ACHN (cell line): ENCODE results near the gene CNPPD1.

Source experiments
- DNase-seq: peaks from one replicate; pipeline ENCODE4 v3.0.0-alpha.2; 2015
- in situ Hi-C: cut with HindIII; loops from 2 replicates; pipeline ENCODE4 v1.10.0; 2017; ENCODE audit warnings: low sequenced_read_pairs, low pct_ligation_motif_present, low pct_unique_long_range_greater_than_20kb

CNPPD1 gene

DNA sequence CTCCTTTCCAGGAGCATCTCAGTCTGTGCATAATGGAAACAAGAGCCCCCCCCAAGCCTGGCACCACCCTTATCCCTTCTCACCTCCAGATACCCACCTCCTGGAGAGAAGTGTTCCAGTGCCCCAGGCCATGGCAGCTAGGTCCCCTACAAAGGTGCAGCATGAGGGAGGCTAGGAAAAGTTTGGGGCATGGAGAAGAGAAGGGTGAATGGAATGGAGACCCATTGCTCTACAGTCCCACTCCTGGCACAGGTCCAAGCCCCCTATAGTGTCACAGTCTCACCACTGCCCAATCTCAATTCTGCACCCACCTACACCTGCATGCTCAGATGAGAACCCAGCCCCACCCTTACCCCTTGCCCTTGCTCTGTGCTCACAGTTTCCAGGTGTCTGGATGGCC, 7.8 kb downstream of the CNPPD1 start:
- in situ Hi-C loops: no loop called here
- no peak for DNase-seq

GRCh38 chr2:219168526-219168925, 8.2 kb downstream of the CNPPD1 start:
- in situ Hi-C loops: no loop called here
- DNase-seq: no peak

GRCh38 chr2:219167997-219168396, 8.7 kb downstream of the CNPPD1 start:
- no peak for DNase-seq
- in situ Hi-C loops: no loop called here

- in situ Hi-C loops: no loop called here
- no peak for DNase-seq
These were observed 11.4 kb downstream of the CNPPD1 start for GRCh38 chr2:219165058-219165911.

GRCh38 chr2:219163156-219163555, 13.6 kb downstream of the CNPPD1 start:
- in situ Hi-C loops: no loop called here
- DNase-seq: no peak

- in situ Hi-C loops: no loop called here
- no peak for DNase-seq
These were observed 15.6 kb downstream of the CNPPD1 start for GRCh38 chr2:219161097-219161496.

DNA sequence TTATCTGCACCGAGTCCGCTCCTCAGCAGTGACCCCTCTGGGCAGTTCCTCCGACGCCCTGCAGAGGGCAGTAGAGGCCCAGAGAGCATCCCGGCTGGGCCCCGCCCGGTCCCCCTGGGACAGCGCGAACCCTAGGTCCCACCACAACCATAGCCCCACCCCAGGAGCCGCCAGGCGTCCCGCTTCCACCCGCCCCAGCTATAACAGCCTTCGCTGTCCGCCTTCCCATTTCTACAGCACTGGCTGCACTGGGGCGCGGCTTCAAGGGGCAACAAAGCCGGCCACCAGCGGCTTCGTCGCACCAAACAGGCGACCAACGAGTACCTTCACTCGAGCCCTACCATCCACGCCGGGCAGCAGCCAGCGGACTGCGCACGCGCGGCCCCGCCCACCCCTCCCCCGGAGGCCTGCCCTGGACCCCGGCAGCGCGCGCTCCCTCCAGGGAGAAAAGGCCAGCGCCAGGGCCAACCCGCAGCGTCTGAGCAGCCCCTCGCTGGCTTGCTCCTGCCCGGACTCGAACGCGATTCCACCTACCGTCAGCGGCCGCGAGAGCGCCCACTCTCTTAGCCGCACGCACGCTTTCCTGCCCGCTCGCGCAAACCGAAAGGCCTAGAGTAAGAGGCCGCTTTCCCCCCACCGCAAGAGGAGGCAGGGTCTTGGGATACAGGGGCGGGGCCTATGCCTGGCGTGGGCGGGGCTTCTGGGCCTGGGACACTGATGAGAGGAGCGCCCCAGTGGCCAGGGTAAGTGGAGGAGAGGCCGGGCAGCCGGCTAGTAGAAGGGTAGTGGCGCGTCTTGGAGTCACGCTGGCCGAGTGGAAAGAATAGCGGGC, 16.3 kb downstream of the CNPPD1 start, which contains the start of gene NHEJ1:
NHEJ1 (minus strand) TSS at position 630 of the 832 bp plus-strand sequence. CDS start 2,453 bp downstream, outside the sequence.
- DNase-seq: peak; percentile 95
- in situ Hi-C loops: no loop called here

- in situ Hi-C loops: no loop called here
- DNase-seq: peak; percentile 6
These were observed 16.9 kb downstream of the CNPPD1 start for GRCh38 chr2:219159771-219160185.

DNA sequence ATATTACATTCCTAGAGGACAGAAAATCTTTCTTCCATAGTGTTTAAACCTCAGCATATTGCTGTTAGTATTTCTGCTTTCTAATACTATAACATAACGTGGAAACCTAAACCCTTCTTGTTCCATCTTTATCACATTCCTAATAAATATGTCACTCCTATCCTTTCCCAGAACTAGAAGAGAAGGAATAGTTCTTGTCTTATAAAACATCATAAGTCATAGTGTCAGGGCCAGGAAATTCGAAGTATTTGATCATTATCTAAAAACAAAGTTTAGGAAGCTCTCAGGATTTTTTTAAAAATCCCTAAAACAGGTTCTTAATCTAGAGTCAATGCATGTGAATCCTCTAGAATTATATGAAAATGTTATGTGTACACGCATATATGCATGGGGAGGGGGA, 18.1 kb downstream of the CNPPD1 start:
- in situ Hi-C loops: no loop called here
- DNase-seq: no peak

- in situ Hi-C loops: no loop called here
- no peak for DNase-seq
These were observed 18.7 kb downstream of the CNPPD1 start for GRCh38 chr2:219158025-219158424.

- no peak for DNase-seq
- in situ Hi-C loops: no loop called here
These were observed 19.3 kb downstream of the CNPPD1 start for GRCh38 chr2:219157396-219157795.

DNA sequence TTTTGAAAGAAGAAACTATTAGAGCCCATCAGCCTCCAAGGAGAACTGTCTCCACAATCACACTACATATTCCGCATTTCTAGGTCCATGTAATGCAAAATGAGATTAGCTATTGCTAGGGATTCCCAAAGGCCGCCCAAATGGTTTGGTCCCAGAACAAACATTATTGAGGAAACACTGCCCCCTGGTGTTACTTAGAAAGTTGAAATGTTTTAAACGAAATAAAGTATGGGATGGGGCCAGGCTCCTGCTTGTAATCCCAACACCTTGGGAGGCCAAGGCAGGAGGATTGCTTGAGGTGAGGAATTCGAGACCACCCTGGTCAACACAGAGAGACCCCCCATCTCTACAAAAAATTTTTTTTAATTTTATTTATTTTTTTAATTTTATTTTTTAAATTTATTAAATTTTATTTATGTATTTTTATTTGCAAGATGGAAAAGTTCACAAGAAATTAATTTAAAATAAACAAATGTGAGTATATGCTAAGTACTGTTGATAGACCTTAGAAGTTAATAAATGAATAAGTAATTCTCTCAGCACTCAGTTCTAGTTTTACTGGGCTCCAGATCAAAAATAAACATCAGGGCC, 21.6 kb downstream of the CNPPD1 start:
- DNase-seq: peak; percentile 85
- in situ Hi-C loops: no loop called here

DNA sequence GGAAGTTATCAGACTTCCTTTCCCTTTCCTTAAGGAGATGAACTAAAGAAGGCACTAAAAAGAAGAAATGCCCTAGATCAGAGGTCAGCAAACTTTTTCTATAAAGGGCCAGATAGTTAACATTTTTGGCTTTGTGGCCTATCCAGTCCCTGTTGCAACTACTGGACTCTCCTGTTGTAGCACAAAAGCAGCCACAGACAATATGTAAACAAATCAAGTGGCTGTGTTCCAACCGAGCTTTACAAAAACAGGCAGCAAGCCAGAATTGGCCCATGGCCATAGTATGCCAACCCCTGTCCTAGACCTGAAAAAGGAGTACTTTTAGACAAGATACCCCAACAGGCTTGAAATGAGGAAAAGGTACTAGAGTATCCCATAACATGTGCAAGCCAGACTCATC, 27.1 kb downstream of the CNPPD1 start:
- in situ Hi-C loops: no loop called here
- no peak for DNase-seq

DNA sequence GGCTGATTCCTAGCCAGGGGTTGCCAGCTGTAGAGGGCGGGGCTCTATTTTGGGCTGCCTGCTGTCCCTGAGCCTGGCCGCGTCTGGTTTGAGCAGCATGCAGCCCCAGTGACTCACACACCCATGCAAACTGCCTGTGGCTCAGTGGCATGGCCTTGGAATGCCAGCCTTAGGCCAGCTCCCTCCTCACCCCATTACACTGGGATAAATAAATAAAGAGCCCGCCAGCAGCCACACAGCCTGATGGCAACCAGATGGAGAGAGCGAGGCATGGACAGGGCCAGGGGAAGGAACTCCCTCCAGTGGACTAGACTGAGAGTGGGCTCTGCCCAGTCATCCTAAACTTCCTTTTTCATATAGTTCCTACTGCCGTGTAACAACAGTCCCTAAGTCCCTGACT, 34.4 kb downstream of the CNPPD1 start:
- peak; percentile 92 for DNase-seq

DNA sequence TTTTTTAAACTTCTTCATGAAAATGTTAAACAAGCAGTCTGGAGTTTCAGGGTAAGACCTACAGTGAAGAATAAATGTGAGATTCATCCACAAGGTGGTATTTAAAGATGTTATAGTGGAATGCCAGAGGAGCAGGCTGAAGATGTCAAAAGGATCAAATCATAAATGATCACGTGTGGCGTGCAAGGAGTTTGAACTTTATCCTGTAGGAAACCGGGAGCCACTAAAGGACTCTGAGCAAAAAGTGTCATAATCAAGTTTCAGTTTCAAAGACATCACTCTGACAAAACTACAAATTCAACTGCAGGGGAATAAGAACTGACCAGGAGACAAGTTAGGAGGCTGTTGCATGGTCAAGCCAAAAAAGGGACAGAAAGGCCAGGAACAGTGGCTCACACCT, 36.0 kb downstream of the CNPPD1 start:
- in situ Hi-C loops: no loop called here
- no peak for DNase-seq

More for the DNA sequence above, 34.4 kb downstream of the CNPPD1 start:
- in situ Hi-C loops: no loop called here

DNA sequence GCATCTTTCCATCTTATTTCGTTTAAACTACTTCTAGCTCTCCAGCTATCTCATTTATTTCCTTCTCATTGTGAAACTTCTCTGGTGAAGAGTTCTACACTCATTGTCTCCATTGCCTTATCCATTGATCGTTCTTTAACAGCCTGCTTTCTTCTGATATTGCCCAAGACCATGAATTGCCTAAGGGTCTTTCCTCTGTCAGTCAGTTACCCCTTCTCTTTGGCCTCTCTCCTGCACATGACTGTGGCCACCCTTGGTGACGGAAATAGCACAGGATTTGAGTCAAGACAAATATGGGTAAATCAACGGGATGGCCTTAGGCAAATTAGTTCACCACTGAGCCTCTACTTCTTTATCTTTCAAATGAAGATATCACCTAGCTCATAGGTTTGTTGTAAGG, 42.7 kb downstream of the CNPPD1 start:
- in situ Hi-C loops: no loop called here
- DNase-seq: no peak

DNA sequence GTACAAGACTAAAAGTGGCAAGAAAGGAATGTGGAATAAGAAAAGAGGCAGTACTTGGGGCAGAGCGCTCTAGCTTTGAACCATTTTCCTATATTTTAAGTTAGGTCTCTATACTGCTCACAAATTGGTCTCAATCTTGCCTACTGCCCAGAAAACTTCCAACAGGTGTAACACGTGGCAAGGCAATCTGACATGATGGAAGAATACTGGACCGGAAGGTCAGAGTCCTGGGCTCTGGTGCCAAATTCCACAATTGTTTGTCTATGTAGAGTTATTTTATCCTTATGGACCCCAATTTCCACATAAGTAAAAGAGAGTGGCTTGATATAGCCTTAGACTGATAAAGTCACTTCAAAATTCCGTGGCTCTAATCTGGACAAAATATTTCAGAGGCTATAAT, 45.0 kb downstream of the CNPPD1 start:
- in situ Hi-C loops: no loop called here
- no peak for DNase-seq

DNA sequence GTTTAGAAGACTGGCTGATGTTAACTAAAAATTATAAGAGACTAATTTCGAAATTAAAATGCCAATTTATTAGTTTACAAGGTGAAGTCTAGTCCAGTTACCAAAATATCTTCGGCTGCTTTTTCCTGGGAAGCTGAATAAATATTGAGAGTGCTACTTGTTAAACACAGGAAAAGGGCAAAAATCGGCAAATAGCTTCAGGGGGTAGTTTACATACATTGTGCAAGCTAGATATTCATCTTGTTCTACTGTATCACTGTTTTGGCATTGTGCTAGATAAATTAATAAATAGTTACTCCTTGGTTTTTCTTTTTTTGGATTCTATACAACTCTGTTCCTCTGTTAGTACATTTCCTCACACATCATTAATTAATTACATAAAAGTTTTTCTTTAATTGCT, 45.4 kb downstream of the CNPPD1 start:
- in situ Hi-C loops: no loop called here
- DNase-seq: no peak

- in situ Hi-C loops: no loop called here
- DNase-seq: no peak
These were observed 47.1 kb downstream of the CNPPD1 start for GRCh38 chr2:219129589-219129988.
